Endothelial cell of umbilical vein (primary cell): ENCODE data around the gene POLE.

Source experiments
- EZH2 ChIP-seq: IDR thresholded peaks from 2 replicates; pipeline ENCODE4 v1.6.1; 2012; ENCODE audit warnings: borderline replicate concordance, low read depth, mild to moderate bottlenecking, moderate library complexity, low read length, inconsistent platforms; ENCODE audit not compliant: severe bottlenecking
- FOS ChIP-seq: IDR thresholded peaks from 2 replicates; pipeline ENCODE4 v1.6.1; 2011; ENCODE audit warnings: mild to moderate bottlenecking, low read length, moderate library complexity, borderline replicate concordance; ENCODE audit not compliant: insufficient read depth
- MYC ChIP-seq: IDR thresholded peaks from one replicate; pipeline ENCODE4 v1.6.1; 2011; ENCODE audit warnings: mild to moderate bottlenecking, low read depth, low read length
- POLR2A ChIP-seq: IDR thresholded peaks from 2 replicates; pipeline ENCODE4 v1.6.1; 2012; ENCODE audit warnings: low read depth, mild to moderate bottlenecking, control low read depth, low read length
- POLR2AphosphoS5 ChIP-seq: IDR thresholded peaks from 2 replicates; pipeline ENCODE4 v1.6.1; 2012; ENCODE audit warnings: low read depth, mild to moderate bottlenecking, control low read depth, low read length, moderate library complexity; ENCODE audit not compliant: insufficient read depth
- TF ChIP-seq, protein P1 (sequence below), 2 donors: IDR thresholded peaks; 1 replicate in 1 of 2; 2 replicates in 1 of 2; pipeline ENCODE4 v1.5.1; 2011; ENCODE audit warnings: low read length in 2 of 2, mild to moderate bottlenecking in 2 of 2, moderate library complexity in 2 of 2, control low read depth in 1 of 2, inconsistent platforms in 1 of 2, low read depth in 1 of 2; ENCODE audit not compliant: insufficient read depth in 1 of 2; ENCODE audit errors: extremely low read depth in 1 of 2

DNA sequence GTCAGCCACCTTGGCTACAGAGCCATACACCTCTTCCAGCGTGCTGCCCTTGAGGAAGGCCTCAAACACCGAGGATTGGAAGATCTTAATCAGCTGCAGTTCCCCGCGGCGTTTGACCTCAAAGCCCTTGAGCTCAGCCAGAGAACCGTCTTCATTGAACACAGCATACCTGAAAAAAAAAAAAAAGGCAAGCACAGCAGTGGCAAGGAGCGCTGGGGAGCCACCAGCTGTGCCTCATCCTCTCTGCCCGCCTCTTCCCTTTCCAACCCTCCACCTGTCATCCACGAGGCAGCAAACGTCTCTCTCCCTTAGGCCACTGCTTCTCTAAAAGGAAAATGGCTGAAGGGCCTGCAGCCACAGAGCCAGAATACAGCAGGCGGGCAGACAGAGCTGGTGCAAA, 26.1 kb downstream of the POLE start:
- TF ChIP-seq, protein P1, sequence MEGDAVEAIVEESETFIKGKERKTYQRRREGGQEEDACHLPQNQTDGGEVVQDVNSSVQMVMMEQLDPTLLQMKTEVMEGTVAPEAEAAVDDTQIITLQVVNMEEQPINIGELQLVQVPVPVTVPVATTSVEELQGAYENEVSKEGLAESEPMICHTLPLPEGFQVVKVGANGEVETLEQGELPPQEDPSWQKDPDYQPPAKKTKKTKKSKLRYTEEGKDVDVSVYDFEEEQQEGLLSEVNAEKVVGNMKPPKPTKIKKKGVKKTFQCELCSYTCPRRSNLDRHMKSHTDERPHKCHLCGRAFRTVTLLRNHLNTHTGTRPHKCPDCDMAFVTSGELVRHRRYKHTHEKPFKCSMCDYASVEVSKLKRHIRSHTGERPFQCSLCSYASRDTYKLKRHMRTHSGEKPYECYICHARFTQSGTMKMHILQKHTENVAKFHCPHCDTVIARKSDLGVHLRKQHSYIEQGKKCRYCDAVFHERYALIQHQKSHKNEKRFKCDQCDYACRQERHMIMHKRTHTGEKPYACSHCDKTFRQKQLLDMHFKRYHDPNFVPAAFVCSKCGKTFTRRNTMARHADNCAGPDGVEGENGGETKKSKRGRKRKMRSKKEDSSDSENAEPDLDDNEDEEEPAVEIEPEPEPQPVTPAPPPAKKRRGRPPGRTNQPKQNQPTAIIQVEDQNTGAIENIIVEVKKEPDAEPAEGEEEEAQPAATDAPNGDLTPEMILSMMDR (IDR thresholded peaks at IDR 0.05; ENCODE audit: extremely low read depth in 1 of 2, insufficient read depth in 1 of 2, low read depth in 1 of 2, low read length in 2 of 2) = no peak
- TF ChIP-seq MYC (no peak), POLR2AphosphoS5 (no peak), POLR2A (no peak), FOS (no peak), EZH2 (no peak)
